Measurements from ENCODE around the gene PTGER1. TPM values are rescaled to one million over a fixed set of nuclear protein-coding genes. Genes with fewer than 3 reads are reported as not detected.
A peak's percentile ranks its signal among the peaks of the same experiment; 100 is the strongest.
"Not testable (repeated sequence)": the region's sequence is repeated elsewhere in the genome, so short reads cannot be mapped to it uniquely, and the experiment has no call there.

PTGER1 gene
- total RNA-seq, 1 donor from 2014 or later, result not detected

- peak; percentile 88 for DNase-seq (ENCODE audit: missing footprints)
- ATAC-seq, result no peak
- intact Hi-C loops (cut with DNase I), result no loop called here
Measured at GRCh38 chr19:14505488-14506239, 30.5 kb upstream of the PTGER1 start.

GRCh38 chr19:14504575-14504974 lies 29.4 kb upstream of the PTGER1 start:
- ATAC-seq; DNase-seq (ENCODE audit: missing footprints); intact Hi-C loops (cut with DNase I): not testable (repeated sequence)

- DNase-seq (ENCODE audit: missing footprints) (no peak), ATAC-seq (no peak)
- intact Hi-C loops (cut with DNase I), result no loop called here
Measured at GRCh38 chr19:14503285-14503684, 28.1 kb upstream of the PTGER1 start.

- DNase-seq (ENCODE audit: missing footprints) (no peak), ATAC-seq (no peak)
- intact Hi-C loops (cut with DNase I), result no loop called here
Measured at GRCh38 chr19:14502334-14503092, 27.4 kb upstream of the PTGER1 start.

GRCh38 chr19:14497228-14497921 lies 22.2 kb upstream of the PTGER1 start:
- intact Hi-C loops (cut with DNase I), result no loop called here
- no peak for ATAC-seq
- no peak for DNase-seq (ENCODE audit: missing footprints)

GRCh38 chr19:14496834-14497227 lies 21.7 kb upstream of the PTGER1 start:
- intact Hi-C loops (cut with DNase I), result no loop called here
- ATAC-seq (no peak), DNase-seq (ENCODE audit: missing footprints) (no peak)

- ATAC-seq (peak; percentile 98), DNase-seq (ENCODE audit: missing footprints) (peak; percentile 96)
- intact Hi-C loops (cut with DNase I), result no loop called here
Measured at GRCh38 chr19:14496029-14496833, 21.1 kb upstream of the PTGER1 start, which contains the start of gene GIPC1. Gene GIPC1, minus strand, starts transcription at chr19:14496127. Its CDS starts 13,151 bp downstream, at chr19:14482976.

- peak; percentile 1 for ATAC-seq
- no peak for DNase-seq (ENCODE audit: missing footprints)
Measured at GRCh38 chr19:14495672-14496028, 20.5 kb upstream of the PTGER1 start.

GRCh38 chr19:14494910-14495671 lies 19.9 kb upstream of the PTGER1 start:
- DNase-seq (ENCODE audit: missing footprints) (peak; percentile 41), ATAC-seq (no peak)
- intact Hi-C loops (cut with DNase I), result no loop called here

More at GRCh38 chr19:14495672-14496028, 20.5 kb upstream of the PTGER1 start:
- intact Hi-C loops (cut with DNase I), result no loop called here

GRCh38 chr19:14494411-14494810 lies 19.3 kb upstream of the PTGER1 start:
- DNase-seq (ENCODE audit: missing footprints), result no peak
- ATAC-seq, result no peak
- intact Hi-C loops (cut with DNase I), result no loop called here

- ATAC-seq (no peak), DNase-seq (ENCODE audit: missing footprints) (no peak)
- intact Hi-C loops (cut with DNase I), result no loop called here
Measured at GRCh38 chr19:14492756-14493337, 17.7 kb upstream of the PTGER1 start.

- intact Hi-C loops (cut with DNase I), result no loop called here
- ATAC-seq (no peak), DNase-seq (ENCODE audit: missing footprints) (peak; percentile 25)
Measured at GRCh38 chr19:14487370-14488125, 12.4 kb upstream of the PTGER1 start.

- ATAC-seq, result no peak
- DNase-seq (ENCODE audit: missing footprints), result peak; percentile 11
- intact Hi-C loops (cut with DNase I), result no loop called here
Measured at GRCh38 chr19:14482172-14482941, 7.2 kb upstream of the PTGER1 start.

GRCh38 chr19:14480700-14481079 lies 5.5 kb upstream of the PTGER1 start:
- DNase-seq (ENCODE audit: missing footprints) (no peak), ATAC-seq (no peak)
- intact Hi-C loops (cut with DNase I), result no loop called here

- ATAC-seq (no peak), DNase-seq (ENCODE audit: missing footprints) (peak; percentile 76)
- intact Hi-C loops (cut with DNase I), result loop anchor here (10.0 kb wide), 1 partner anchor 335 kb away; no protein-coding TSS in a partner anchor
Measured at GRCh38 chr19:14479975-14480699, 5.0 kb upstream of the PTGER1 start.

Data from Right ventricle myocardium inferior (tissue), 1 donor.